Sigmoid colon (tissue), 7 donors: ENCODE results near the gene LCOR. TPM values are rescaled to one million over a fixed set of nuclear protein-coding genes. Genes with fewer than 3 reads are reported as not detected.

Experiments
- DNase-seq: peaks from one replicate; pipeline ENCODE4 v3.0.0-alpha.2; 2019
- H3K27ac ChIP-seq, 4 donors: fragments of 200-600 bp; sonication (generic); one replicate each; pipeline ENCODE4 v1.5.1; 2016 to 2019; ENCODE audit warnings: mild to moderate bottlenecking in 1 of 4
- H3K27me3 ChIP-seq, 3 donors: fragments of 200-600 bp; sonication (generic); one replicate each; pipeline ENCODE4 v1.5.1; 2019; ENCODE audit warnings: mild to moderate bottlenecking in 1 of 3
- H3K36me3 ChIP-seq, 4 donors: fragments of 200-600 bp; sonication (generic); one replicate each; pipeline ENCODE4 v1.5.1; 2016 to 2019
- H3K4me1 ChIP-seq, 4 donors: fragments of 200-600 bp; sonication (generic); one replicate each; pipeline ENCODE4 v1.5.1; 2017 to 2019
- H3K4me3 ChIP-seq, 4 donors: fragments of 200-600 bp; sonication (generic); one replicate each; pipeline ENCODE4 v1.5.1; 2017 to 2019; ENCODE audit warnings: mild to moderate bottlenecking in 2 of 4, moderate library complexity in 1 of 4
- H3K9me3 ChIP-seq, 4 donors: fragments of 200-600 bp in 3 of 4; sonication (generic) in 3 of 4; one replicate each; pipeline versions ENCODE4 v1.5.1 to v1.6.1; 2013 to 2019
- EP300 ChIP-seq, 4 donors: sonication (generic); formaldehyde crosslinking; IDR thresholded peaks; one replicate each; pipeline ENCODE4 v1.6.1; 2017; ENCODE audit warnings: antibody characterized with exemption in 4 of 4
- POLR2A ChIP-seq, 2 donors: fragments of 450-650 bp; IDR thresholded peaks; one replicate each; pipeline ENCODE4 v1.6.1; 2016; ENCODE audit warnings: antibody characterized with exemption in 2 of 2, mild to moderate bottlenecking in 2 of 2, moderate library complexity in 2 of 2
- POLR2AphosphoS5 ChIP-seq, 4 donors: sonication (generic); formaldehyde crosslinking; IDR thresholded peaks; one replicate each; pipeline ENCODE4 v1.6.1; 2017; ENCODE audit warnings: antibody characterized with exemption in 4 of 4
- WGBS, 2 donors: extraction: QIAGEN DNeasy Blood & Tissue Kit; methylation state at CpG; one replicate each; pipeline ENCODE4 v1.1.7; 2013; 5-methylcytosine and 5-hydroxymethylcytosine counted together
- intact Hi-C: fragments of 100-400 bp; cut with DNase I; formaldehyde crosslinking; loops from one replicate; pipeline ENCODE4 v1.15.1; 2023
- polyA plus RNA-seq, 3 donors: library from polyadenylated mRNA; stranded (reverse); fragments of 200-250 nt; gene quantifications; one replicate each; pipeline ENCODE4 v1.2.3, GENCODE V29; 2013
- total RNA-seq, 4 donors: library from RNA; depleted of rRNA; stranded (reverse); fragments of >200 nt; gene quantifications; one replicate each; pipeline ENCODE4 v1.1.0, GENCODE V29; 2016
- TF ChIP-seq, protein P1 (sequence below), 4 experiments: fragments of 450-650 bp in 3 of 4; fragments of 200-600 bp in 1 of 4; IDR thresholded peaks; one replicate each; pipeline ENCODE4 v1.5.1; 2016 to 2019; ENCODE audit warnings: antibody characterized with exemption in 4 of 4, mild to moderate bottlenecking in 3 of 4, moderate library complexity in 2 of 4
- donor health status: healthy with polysubstance abuse.
- donor health status: Bipolar disorder and iron deficiency.
- donor health status: healthy.

Gene LCOR
- total and polyA plus RNA-seq, 7 donors, result 8.4 to 270 (median 19.6) TPM

DNA sequence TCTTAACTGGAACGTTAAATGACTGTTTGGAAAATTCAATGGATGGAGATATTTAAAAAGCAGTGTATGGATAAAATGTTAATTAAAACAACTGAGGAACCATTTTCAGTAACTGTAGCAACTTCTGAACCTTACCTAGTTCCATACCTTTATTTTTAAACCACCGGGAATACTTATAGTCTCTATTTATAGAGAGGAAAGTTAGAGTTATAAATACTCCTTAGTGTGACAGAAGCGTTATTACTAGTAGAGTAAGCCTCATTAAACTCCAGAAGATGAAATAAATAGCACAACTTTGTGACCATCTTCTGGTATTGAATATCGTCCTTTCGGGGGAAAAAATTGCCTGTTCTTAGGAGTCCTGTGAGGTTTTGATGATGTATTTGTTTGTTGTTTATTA, 114.9 kb downstream of the LCOR start:
- Histone ChIP-seq H3K36me3 (peaks cover 0 to 12% (median 0%) of the 10 kb centered on the region in 4 donors), H3K4me1 (no peaks in the 10 kb centered on the region), H3K9me3 (no peaks in the 10 kb centered on the region), H3K27ac (no peak overlapping the region), H3K27me3 (no peaks in the 10 kb centered on the region), H3K4me3 (no peak overlapping the region)
- 91 to 94% methylated on average over 5 of the region's 5 CpGs for WGBS, 2 donors
- intact Hi-C loops, result no loop called here
- TF ChIP-seq, protein P1, sequence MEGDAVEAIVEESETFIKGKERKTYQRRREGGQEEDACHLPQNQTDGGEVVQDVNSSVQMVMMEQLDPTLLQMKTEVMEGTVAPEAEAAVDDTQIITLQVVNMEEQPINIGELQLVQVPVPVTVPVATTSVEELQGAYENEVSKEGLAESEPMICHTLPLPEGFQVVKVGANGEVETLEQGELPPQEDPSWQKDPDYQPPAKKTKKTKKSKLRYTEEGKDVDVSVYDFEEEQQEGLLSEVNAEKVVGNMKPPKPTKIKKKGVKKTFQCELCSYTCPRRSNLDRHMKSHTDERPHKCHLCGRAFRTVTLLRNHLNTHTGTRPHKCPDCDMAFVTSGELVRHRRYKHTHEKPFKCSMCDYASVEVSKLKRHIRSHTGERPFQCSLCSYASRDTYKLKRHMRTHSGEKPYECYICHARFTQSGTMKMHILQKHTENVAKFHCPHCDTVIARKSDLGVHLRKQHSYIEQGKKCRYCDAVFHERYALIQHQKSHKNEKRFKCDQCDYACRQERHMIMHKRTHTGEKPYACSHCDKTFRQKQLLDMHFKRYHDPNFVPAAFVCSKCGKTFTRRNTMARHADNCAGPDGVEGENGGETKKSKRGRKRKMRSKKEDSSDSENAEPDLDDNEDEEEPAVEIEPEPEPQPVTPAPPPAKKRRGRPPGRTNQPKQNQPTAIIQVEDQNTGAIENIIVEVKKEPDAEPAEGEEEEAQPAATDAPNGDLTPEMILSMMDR (IDR thresholded peaks at IDR 0.05), result no peak
- TF ChIP-seq POLR2A (IDR thresholded peaks at IDR 0.05) (no peak), EP300 (IDR thresholded peaks at IDR 0.05) (no peak), POLR2AphosphoS5 (IDR thresholded peaks at IDR 0.05) (no peak)
- no peak for DNase-seq

DNA sequence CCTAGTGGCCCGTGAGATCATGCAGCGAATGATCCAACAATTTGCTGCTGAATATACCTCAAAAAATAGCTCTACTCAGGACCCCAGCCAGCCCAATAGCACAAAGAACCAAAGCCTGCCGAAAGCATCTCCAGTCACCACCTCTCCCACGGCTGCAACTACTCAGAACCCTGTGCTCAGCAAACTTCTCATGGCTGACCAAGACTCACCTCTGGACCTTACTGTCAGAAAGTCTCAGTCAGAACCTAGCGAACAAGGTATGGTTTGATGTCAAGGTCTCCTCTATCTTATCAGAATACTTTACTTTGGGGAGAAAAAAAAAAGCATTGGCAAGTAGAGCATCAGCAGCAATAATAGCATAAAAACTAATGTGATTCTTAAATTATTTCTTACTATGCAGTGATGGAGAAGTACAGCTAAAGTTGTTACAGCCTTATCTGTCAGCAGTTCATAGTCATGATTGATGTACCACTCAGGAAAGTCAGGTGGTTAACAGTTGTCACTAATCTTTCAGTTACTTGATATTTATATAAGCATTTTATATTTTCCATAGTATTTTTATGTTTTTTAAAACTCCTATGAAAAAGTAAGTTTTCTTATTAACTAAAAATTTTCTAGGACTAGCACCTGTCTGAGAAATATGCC, 117.1 kb downstream of the LCOR start:
- Histone ChIP-seq H3K4me1 (no peaks in the 10 kb centered on the region), H3K9me3 (no peaks in the 10 kb centered on the region), H3K27ac (no peak overlapping the region), H3K36me3 (peaks cover 0 to 12% (median 0%) of the 10 kb centered on the region in 4 donors), H3K4me3 (no peak overlapping the region), H3K27me3 (no peaks in the 10 kb centered on the region)
- 92 to 95% methylated on average over 5 of the region's 5 CpGs for WGBS, 2 donors
- no peak for TF ChIP-seq POLR2A (IDR thresholded peaks at IDR 0.05)
- TF ChIP-seq, protein P1 (IDR thresholded peaks at IDR 0.05), result no peak
- no peak for TF ChIP-seq EP300 (IDR thresholded peaks at IDR 0.05)
- no peak for TF ChIP-seq POLR2AphosphoS5 (IDR thresholded peaks at IDR 0.05)
- intact Hi-C loops, result no loop called here
- DNase-seq, result no peak

DNA sequence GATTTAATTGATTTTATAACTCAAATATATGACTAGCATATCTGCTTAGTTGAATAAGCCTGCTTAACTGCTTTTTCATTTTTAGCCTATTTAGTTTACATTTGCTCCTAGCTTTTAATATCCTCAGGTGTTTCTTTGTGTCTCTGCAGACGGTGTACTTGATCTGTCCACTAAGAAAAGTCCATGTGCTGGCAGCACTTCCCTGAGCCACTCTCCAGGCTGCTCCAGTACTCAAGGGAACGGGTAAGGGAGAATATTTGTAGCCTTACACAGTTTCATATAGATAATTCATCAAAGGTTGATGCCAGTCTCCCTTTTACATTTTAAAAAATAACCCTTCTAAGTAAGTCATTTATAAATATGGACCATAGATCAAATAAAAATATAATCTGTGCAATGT, 119.9 kb downstream of the LCOR start:
- Histone ChIP-seq H3K27me3 (no peaks in the 10 kb centered on the region), H3K9me3 (no peaks in the 10 kb centered on the region), H3K4me3 (no peak overlapping the region), H3K36me3 (peaks cover 0 to 31% (median 8%) of the 10 kb centered on the region in 4 donors), H3K27ac (no peak overlapping the region), H3K4me1 (no peaks in the 10 kb centered on the region)
- intact Hi-C loops, result no loop called here
- WGBS, 2 donors, result 91 to 95% methylated on average over 2 of the region's 2 CpGs
- TF ChIP-seq POLR2A (IDR thresholded peaks at IDR 0.05), result no peak
- TF ChIP-seq, protein P1 (IDR thresholded peaks at IDR 0.05), result no peak
- no peak for TF ChIP-seq POLR2AphosphoS5 (IDR thresholded peaks at IDR 0.05)
- no peak for TF ChIP-seq EP300 (IDR thresholded peaks at IDR 0.05)
- no peak for DNase-seq

DNA sequence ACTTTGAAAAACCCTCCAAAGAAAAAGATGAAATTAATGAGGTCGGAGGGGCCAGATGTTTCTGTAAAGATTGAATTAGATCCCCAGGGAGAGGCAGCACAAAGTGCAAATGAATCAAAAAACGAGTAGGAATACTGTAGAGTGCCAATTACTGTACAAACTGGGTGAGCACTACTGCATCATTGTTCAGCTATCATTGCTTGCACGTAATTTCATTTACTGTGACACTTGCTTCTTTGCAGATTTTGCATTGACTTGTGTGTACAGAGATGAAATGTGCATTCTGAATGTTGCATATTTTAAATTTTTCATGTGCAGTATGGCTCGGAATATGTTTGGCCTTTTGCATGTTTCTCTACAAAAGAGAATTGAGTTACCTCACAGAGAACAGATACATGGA, 123.7 kb downstream of the LCOR start:
- TF ChIP-seq, protein P1 (IDR thresholded peaks at IDR 0.05), result no peak
- TF ChIP-seq POLR2AphosphoS5 (IDR thresholded peaks at IDR 0.05) (no peak), POLR2A (IDR thresholded peaks at IDR 0.05) (no peak), EP300 (IDR thresholded peaks at IDR 0.05) (no peak)

DNA sequence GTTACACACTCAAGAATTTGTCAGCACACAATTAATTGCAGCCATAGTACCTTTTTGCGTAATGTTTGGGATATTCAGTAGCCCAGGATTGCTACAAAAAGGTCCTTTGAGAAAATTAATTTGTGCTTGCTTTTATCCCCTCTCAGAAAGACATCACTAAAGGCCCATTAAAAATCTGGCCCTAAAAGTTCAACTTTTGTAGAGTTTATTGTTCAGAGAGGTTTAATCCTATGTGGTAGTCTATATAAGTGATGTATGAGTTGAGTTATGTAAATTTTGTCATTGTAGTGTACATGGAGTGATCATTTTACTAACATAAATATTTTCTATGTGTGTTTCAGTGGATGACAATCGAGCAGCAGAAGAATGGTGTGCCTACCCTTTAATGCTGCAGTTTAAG, 126.0 kb downstream of the LCOR start:
- Histone ChIP-seq H3K27ac (no peak overlapping the region), H3K9me3 (no peaks in the 10 kb centered on the region), H3K36me3 (peaks cover 0 to 25% (median 8%) of the 10 kb centered on the region in 4 donors), H3K4me1 (peaks cover 0 to 7% (median 3%) of the 10 kb centered on the region in 4 donors), H3K4me3 (no peak overlapping the region), H3K27me3 (no peaks in the 10 kb centered on the region)
- DNase-seq, result no peak
- WGBS, 2 donors, result 96 to 97% methylated on average over 2 of the region's 2 CpGs
- TF ChIP-seq, protein P1 (IDR thresholded peaks at IDR 0.05), result no peak
- TF ChIP-seq EP300 (IDR thresholded peaks at IDR 0.05) (no peak), POLR2A (IDR thresholded peaks at IDR 0.05) (no peak), POLR2AphosphoS5 (IDR thresholded peaks at IDR 0.05) (no peak)
- intact Hi-C loops, result no loop called here

More for the DNA sequence above, 123.7 kb downstream of the LCOR start:
- H3K9me3 ChIP-seq, result no peaks in the 10 kb centered on the region
- intact Hi-C loops, result no loop called here
- peaks cover 0 to 25% (median 8%) of the 10 kb centered on the region in 4 donors for H3K36me3 ChIP-seq
- no peaks in the 10 kb centered on the region for H3K27me3 ChIP-seq
- no peaks in the 10 kb centered on the region for H3K4me1 ChIP-seq
- H3K27ac ChIP-seq, result no peak overlapping the region
- 89 to 92% methylated on average over 4 of the region's 4 CpGs for WGBS, 2 donors
- H3K4me3 ChIP-seq, result no peak overlapping the region
- no peak for DNase-seq
